ENCODE measurements around the gene RBM42.
"Not testable (repeated sequence)": the region's sequence is repeated elsewhere in the genome, so short reads cannot be mapped to it uniquely, and the experiment has no call there.

RBM42 gene

GRCh38 chr19:35621708-35622107 lies 7.1 kb upstream of the RBM42 start:
- DNase-seq, result no peak

DNA sequence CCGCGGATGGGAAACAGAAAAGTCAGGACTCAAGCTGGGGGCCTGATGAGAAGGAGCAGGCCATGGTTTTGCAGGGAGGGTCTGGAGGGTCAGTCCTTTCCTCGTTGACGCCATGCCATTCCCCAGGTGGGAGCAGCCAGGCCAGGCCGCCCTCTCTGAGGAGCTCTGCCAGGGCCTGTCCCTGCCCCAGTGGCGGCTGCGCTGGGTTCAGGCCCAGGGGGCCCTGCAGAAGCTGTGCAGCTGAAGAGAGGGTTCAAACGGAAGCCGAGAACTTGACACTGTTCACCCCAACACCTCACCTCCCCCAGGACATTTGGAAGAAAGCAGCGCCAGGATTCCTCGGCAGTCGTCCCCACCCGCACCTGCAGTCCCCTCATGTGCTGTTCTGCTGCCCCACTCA lies 6.1 kb upstream of the RBM42 start:
- DNase-seq, result no peak

- no peak for DNase-seq
Observed at GRCh38 chr19:35623327-35624010, 5.4 kb upstream of the RBM42 start.

- DNase-seq, result no peak
Observed at GRCh38 chr19:35628264-35628564, 622 bp upstream of the RBM42 start.

GRCh38 chr19:35629332-35629633 lies 447 bp downstream of the RBM42 start:
- DNase-seq, result no peak

DNA sequence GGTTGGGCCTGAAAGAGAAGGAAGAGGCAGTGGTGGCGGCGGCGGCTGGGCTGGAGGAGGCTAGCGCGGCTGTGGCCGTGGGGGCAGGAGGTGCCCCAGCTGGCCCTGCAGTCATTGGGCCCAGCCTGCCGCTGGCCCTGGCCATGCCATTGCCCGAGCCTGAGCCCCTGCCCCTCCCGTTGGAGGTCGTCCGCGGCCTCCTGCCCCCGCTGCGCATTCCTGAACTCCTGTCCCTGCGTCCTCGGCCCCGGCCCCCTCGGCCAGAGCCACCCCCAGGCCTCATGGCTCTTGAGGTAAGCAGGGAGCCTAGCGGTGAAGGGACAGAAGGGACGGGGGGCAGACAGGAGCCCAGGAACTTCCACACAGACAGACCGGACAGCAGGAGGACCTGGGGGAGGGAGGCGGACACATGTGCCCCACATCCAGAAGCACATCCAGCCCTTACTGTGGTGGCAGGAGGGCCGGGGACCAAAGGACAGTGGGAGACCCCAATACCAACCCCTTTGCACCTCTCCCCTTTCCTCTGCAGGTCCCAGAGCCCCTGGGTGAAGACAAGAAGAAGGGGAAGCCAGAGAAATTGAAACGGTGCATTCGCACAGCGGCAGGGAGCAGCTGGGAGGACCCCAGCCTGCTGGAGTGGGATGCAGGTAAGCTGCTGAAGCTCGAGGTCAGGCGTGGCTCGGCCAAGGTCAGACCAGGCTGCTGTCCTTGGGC lies 5.0 kb downstream of the RBM42 start:
- no peak for DNase-seq

GRCh38 chr19:35636651-35637050 lies 7.8 kb downstream of the RBM42 start:
- no peak for DNase-seq

- DNase-seq, result no peak
Observed at GRCh38 chr19:35637165-35637564, 8.3 kb downstream of the RBM42 start.

- no peak for DNase-seq
Observed at GRCh38 chr19:35639321-35639639, 10.4 kb downstream of the RBM42 start.

DNA sequence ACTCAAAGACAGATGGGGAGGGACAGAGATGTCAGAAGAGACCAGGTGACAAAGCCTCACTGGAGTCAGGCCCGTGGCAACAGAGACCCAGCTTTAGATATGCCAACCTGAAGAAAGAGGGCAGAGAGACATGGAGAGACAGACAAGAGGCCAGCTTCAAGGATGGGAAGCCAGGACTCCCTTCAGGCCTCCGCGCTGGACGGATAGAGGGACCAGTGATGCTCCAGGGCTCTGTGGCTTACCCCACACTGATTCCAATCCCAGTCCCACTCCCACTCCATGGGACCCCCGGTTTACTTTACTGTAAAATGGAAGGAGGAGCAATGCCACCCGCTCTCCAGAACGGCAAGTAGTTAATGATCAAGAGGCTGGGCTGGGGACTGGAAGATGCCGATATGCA lies 11.0 kb downstream of the RBM42 start:
- no peak for DNase-seq

- no peak for DNase-seq
Observed at GRCh38 chr19:35641515-35642151, 12.8 kb downstream of the RBM42 start, which contains the start of gene ETV2. ETV2 (plus strand) TSS chr19:35641745; CDS start chr19:35642461, 716 bp downstream.

DNA sequence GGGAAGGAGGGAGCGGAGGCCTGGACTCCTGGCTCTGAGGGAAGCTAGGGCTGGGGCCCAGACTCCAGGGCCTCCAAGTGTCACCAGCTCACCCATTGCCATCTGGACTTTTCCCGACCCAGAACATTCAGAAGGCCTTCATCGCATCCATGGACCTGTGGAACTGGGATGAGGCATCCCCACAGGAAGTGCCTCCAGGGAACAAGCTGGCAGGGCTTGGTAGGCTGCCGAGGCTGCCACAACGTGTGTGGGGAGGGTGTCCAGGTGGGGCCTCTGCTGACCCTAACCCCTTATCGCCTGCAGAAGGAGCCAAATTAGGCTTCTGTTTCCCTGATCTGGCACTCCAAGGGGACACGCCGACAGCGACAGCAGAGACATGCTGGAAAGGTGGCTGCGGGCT lies 13.5 kb downstream of the RBM42 start:
- DNase-seq, result no peak

DNA sequence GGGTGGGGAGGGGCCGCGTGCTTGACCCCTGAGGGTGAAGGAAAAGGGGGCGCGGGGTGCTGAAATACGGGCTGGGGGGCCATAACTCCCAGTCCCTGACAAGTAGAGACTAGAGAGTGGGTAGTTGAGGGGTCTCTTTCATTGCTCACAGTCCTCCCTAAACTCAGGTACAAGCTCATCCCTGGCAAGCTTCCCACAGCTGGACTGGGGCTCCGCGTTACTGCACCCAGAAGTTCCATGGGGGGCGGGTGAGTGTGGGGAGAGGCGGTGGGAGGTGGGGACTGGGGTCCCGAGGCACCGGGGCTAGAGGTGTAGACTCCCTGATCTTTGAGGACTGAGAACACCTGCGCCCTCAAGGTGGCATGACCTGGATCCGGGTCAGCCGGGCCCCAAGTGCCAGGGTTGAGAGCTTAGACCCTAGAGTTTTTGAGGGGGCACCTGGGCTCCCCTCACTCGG lies 14.0 kb downstream of the RBM42 start:
- peak; percentile 28 for DNase-seq

- peak; percentile 84 for DNase-seq
Observed at GRCh38 chr19:35643255-35644205, 14.7 kb downstream of the RBM42 start.

DNA sequence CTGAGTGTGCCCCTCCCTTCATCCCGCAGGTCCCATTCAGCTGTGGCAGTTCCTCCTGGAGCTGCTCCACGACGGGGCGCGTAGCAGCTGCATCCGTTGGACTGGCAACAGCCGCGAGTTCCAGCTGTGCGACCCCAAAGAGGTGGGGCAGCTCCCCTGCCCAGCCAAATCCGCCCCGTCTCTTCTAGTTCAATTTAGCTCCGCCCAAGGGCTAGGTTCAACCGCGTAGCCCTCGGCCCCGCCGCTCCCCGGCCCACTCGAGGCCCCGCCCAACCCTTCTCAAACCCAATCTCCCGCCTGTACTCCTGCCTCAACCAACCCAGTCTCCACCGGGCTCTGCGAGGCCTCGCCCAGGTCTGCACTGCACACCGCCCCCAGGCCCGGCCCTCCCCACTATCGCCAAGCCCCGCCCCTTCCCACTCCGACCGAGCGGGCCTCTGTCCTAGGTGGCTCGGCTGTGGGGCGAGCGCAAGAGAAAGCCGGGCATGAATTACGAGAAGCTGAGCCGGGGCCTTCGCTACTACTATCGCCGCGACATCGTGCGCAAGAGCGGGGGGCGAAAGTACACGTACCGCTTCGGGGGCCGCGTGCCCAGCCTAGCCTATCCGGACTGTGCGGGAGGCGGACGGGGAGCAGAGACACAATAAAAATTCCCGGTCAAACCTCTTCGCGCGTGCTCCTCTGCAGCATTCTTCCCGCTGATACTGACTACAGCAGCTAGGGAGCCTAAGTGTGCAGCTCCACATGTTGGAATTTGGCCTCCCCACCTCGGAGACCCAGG lies 15.6 kb downstream of the RBM42 start:
- DNase-seq, result peak; percentile 93

DNA sequence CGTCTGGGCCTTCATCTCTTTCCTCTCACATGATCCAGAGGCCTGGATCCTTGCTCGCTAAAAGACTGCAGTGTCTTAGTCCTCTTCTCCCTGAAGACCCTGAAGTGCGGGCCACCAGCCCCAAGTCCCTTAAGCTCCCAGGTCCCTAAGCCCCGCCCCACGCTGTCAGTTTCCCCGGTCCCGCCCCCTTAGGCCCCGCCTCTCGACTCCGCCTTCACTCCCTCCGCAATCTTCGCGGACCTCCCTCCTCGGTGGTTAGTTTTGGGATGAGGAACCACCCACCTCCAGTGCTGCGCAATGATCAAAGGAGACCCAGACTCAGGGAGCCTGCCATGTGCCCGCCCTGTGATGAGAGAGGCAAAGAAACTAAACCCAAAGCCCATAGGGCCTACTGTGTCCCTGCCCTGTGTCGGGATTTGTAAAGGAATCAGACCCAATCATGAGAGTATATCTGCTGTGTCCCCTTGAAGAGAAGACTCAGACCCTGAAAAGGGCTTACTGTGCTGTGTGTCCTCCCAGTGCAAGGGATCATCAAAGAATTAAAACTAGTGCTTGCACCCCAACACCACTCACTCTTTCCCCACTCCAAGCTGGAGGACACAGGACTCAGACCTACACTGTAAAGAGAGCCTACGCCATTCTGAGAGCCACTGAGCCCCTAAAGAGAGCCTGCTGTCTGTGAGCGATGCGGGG lies 16.3 kb downstream of the RBM42 start:
- DNase-seq, result peak; percentile 20

DNA sequence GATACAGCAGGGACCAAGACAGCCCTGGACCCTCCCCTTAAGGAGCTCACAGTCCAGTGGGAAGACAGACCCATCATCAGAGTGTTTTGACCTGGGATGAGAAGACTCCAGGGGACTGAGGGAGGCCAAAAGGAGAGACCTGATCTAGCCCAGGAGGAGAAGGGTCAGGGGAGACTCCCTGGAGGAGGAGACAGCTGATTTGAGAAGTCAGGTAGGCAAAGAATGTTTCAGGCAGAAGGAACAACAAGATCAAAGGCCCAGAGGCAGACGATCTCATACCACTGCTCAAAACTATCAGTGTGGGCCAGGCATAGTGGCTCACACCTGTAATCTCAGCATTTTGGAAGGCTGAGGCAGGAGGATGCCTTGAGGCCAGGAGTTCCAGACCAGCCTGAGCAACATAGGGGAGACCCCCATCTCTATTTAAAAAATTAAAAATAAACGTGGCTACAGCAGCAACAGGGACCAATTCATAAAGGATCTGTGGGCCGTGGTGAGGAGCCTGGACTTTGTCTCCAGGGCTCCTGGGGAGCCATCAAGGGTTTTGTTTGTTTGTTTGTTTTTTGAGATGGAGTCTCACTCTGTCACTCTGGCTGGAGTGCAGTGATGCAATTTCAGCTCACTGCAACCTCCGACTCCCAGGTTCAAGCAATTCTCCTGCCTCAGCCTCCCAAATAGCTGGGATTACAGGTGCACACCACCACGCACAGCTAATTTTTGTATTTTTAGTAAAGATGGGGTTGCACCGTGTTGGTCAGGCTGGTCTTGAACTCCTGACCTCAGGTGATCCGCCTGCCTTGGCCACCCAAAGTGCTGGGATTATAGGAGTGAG lies 17.1 kb downstream of the RBM42 start:
- no peak for DNase-seq

- peak; percentile 97 for DNase-seq
Observed at GRCh38 chr19:35648017-35648961, 19.5 kb downstream of the RBM42 start, which contains the start of gene COX6B1. COX6B1 (plus strand) TSS chr19:35648323; CDS start chr19:35651244, 2,921 bp downstream.

DNA sequence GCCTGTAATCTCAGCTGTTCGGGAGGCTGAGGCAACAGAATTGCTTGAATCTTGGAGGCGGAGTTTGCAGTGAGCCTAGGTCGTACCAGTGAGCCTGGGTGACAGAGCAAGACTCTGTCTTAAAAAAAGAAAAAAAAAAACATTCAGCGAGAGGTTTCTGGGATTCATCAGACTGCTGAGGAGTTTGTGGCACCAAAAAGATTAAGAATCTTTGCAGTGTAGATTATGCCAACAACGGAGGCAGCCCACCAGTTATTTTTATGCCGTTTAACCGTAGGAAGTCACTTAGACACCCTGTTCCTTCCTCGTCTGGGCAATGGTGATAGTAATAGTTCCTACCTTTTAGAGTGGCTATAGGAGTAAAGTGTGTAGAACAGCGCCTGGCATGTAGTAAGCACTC lies 21.7 kb downstream of the RBM42 start:
- DNase-seq, result no peak

GRCh38 chr19:35654828-35655227 lies 26.0 kb downstream of the RBM42 start:
- not testable (repeated sequence) for DNase-seq

All from DMS79 treated with DMSO at 0.1 percent for 48 hours (cell line).